GM21390 (cell line): ENCODE results near the gene PPP2R2C.

Experiments used
- ATAC-seq: cut with Tn5 transposase; IDR thresholded peaks from one replicate; pipeline ENCODE4 v1.9.1; 2021; ENCODE audit not compliant: unreplicated experiment

PPP2R2C gene

DNA sequence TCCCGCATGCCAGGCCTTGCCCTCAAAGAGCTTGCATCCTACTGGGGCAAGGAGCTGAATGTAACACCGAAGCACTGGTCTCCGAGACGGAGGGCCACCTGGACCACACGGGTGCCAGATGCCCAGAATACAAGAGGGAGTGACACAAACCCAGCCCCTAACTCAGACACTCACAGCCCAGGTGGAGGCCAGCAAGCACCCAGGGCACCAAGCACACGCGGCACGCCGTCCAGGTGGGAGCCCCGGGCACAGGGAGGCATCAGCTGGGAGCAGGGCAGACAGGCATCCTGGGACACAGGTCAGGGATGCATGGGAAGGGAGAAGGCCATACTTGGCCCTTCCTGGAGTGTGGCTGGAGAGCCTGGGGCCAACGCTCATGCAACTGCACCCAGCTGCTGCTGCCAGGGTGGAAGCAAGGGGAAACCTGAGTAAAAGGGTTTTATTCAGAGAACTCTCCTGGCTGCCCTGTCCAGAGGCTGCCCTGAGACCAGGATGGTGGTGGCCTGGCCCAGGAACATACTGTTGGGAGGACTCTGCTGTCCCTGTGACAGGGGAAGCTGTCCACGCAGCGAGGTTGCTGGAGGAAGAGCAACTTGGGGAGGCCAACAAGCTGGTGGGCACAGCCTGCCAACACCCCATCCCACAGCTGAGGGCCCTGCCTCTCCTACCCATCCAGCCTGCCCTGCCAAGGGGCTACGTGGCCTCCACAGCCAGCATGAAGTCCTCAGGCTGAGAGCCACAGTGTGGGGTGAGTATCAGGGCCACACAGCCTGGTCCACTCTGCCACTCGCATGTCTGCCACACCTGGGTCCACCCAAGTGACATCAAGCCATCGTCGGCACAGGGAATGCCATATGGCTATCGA lies 22.2 kb upstream of the PPP2R2C start:
- ATAC-seq = no peak

DNA sequence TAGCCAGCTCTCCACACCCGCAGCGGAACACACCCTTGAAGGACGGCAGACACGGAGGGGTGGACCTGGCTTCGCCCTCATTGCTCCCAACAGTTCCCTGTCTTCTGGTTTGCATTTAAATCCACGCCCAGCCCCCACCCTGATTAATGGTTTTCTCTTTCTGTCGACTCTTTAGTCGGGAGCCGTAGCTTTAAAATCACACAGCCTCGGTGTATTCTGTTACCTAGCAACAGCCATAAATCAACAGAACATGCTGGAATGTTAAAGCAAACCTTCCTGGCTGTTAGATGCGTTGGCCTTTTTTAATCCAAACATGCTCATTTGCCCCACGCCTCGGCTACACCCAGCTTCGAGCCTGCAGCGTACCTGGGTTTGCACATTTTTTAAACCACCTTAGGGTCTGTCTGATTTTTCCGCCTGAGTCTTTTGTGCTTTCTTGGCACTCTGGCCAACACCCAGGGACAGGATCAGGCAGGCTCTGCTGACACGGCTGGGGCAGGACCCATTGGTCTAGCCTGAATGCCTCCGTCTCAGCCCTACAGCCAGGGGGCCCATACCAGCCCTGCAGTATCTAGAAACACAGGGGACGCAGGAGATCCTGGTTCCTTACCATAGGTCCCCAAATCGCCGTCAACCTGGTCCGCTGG lies 21.4 kb upstream of the PPP2R2C start:
- no peak for ATAC-seq

DNA sequence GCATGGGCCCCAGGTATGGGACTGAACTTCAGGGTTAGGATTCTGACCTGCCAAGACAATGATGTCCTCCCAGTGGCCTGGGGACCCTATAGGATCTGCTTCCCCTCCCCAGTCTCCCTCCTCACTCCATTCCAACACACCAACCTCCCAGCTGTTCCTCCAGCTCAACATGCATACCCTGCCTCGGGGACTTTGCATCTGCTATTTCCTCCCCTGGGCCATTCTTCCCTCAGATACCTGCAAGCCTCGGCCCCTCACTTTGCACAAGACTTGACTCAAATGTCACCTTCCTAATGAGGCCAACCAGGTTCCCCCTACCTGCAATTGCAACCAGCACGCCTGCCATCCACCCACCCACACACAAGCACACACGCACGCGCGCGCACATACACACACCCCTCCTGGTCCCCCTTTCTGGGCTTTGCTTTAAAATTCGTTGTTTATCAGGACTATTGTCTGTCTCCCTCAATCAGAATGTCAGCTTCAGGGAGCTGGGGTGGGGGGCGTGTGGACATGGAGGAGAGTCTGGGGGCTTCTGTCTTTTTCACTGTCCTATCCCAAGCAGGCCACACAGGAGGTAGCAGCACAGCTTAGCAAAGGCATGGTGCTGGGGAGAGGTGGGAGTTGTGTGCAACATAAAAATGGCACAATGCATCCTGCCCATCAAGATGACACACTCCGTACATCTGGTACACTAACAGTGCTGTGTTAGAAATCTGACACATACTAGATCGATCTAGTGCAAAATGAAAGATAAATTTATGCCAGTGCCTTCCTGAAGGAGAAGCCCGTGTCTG lies 20.6 kb upstream of the PPP2R2C start:
- ATAC-seq = no peak

DNA sequence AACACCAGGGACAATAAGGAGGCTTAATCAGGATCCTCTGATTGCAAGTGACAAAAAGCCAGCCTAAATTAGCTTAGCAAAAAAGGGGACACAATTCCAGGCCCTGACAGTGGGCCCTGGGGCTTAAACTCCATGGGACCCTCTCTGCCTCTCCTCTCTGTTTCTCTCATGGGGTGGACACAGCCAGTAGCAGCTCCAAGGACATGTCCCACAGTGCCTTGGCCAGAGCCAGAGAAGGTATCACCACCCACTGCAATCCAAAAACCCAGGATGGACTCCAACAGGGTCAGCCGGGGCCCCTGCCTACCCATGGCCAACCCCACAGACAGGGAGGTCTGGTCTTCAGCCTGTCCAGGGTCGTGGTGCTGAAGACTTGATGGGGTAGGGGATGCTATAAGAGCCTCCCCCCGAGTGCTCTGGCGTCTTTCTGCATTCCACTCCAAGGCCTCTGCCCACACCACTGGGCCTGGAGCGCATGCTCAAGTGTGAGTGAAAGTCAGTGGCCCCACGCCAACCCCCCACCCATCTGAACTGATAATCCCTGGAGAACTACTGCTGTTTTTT lies 19.7 kb upstream of the PPP2R2C start:
- ATAC-seq = no peak

- ATAC-seq = no peak
Measured at GRCh38 chr4:6491235-6491634, 18.8 kb upstream of the PPP2R2C start.

- ATAC-seq = no peak
Measured at GRCh38 chr4:6489927-6490326, 17.5 kb upstream of the PPP2R2C start.

- no peak for ATAC-seq
Measured at GRCh38 chr4:6487466-6487865, 15.1 kb upstream of the PPP2R2C start.

GRCh38 chr4:6480534-6481088 lies 8.2 kb upstream of the PPP2R2C start:
- no peak for ATAC-seq

- ATAC-seq = no peak
Measured at GRCh38 chr4:6478546-6479220, 6.3 kb upstream of the PPP2R2C start.

DNA sequence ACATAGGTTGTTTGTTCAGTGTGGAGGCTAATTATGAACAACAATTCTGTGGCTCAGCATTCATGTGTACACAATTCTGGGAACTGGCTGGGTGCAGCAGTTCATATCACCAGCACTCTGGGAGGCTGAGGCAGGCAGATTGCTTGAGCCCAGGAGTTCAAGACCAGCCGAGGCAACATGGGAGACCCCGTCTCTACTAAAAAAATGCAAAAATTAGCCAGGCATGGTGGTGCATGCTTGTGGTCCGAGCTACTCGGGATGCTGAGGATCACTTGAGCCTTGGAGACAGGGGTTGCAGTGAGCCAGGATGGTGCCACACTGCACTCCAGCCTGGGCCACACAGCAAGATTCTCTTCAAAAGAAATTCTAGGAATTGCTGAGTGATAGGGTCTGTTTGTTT lies 4.5 kb upstream of the PPP2R2C start:
- no peak for ATAC-seq

- ATAC-seq = no peak
Measured at GRCh38 chr4:6475492-6476020, 3.1 kb upstream of the PPP2R2C start.

- no peak for ATAC-seq
Measured at GRCh38 chr4:6474705-6475457, 2.5 kb upstream of the PPP2R2C start.

DNA sequence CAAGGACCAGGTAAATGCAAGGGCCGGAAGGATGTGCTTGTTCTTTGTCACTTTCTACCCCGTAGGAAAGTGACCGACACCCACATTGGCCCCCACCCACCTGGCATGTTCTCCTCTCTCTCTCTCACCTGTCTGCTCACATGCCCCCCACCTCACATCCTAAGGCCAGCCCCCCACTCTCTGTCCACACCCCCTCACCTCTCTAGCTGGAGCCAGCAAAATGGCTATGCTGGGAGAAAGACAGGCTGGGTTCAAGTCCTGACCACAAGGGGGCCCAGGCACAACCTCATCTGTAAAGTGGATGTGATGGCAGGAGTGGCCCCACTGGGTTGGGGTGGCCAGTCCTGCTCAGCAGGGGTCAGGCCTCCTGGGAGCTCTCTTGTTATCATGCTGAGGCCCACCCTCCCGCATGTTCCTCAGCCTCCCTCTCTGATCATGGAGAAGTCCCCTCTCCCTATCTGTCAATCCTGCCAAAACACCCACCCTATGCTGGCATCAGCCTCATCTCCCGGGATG lies 1.7 kb upstream of the PPP2R2C start:
- no peak for ATAC-seq

- no peak for ATAC-seq
Measured at GRCh38 chr4:6473264-6474052, 1.0 kb upstream of the PPP2R2C start.

- no peak for ATAC-seq
Measured at GRCh38 chr4:6472008-6472386, 417 bp downstream of the PPP2R2C start.

DNA sequence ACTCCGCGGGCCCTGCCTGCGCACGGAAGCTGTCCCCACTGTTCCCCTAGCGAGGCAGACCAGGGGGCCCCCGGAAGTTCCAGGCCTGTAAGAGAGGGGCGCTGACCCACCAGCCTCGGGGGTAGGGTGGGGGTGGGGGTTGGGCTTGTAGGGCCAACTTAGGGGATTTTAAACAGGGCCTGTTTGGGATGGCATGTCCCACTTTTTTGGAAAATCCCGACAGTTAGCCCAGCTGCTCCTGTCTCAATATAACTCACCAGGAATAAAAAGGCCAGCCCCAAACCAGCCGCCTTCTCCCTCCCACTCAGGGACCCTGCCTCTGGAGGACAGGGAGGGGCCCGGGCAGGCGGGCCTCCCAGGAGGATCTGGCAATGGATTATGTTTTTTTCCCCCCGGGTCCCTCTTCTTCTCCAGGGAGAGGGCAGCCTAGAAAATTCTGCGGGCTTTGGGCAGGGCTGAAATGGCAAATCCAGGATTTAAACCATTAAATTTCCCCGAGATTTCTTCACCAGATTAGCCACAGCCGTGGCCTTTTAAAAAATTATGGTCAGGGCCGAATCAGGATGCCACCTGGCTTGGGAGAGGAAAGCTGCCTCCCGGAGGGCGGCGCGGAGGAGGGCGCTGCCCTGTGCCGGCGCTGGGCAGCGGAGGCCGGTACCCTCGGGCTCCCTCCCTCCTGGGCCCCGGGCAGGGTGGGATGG lies 957 bp downstream of the PPP2R2C start:
- no peak for ATAC-seq

DNA sequence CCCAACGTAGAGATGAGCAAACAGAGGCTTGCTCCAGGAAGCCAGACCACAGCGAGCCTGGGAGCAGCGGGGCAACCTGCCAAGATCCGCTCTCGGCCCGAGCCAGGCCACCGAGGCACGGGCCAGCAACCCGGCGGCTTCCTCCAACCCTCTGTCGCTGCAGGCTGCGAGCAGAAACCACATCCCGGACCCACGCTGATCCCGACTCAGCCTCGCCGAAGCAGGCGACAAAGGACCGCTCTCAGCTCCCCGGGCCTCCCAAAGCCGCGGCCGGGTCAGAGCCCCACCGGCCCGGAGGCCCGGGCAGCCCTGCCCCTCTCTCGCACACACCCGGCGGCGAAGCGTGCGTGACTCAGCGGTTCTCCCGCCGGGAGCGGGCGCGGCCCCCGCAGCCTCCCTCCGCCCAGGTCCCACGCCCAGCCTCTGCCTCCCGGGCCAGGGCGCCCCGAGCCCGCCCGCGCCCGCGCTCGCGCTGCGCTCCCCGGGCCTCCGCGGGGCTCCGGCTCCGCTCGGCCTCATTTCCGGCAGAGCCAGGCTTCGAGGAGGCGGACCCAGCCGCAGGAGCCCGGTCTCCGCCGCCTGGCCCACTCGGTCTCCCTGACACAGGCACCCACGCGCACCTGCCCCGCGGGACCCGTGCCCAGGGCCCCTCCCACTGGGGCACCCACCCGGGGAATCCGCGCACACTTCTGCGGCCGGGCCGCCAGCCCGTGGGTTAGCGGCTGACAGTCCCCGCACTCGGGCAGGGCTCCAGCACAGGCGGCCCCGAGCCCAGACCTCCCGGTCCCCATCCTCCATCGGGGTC lies 1.7 kb downstream of the PPP2R2C start:
- ATAC-seq = no peak
